Thyroid gland (tissue), 4 donors: Measurements from ENCODE around the gene INAFM2.

Experiments used
- CTCF ChIP-seq, 6 experiments: fragments of 200-600 bp in 3 of 6; fragments of 450-650 bp in 3 of 6; sonication (generic) in 3 of 6; IDR thresholded peaks; one replicate each; pipeline ENCODE4 v1.5.1; 2016 to 2019; ENCODE audit warnings: antibody characterized with exemption in 6 of 6, mild to moderate bottlenecking in 2 of 6, inconsistent platforms in 1 of 6, moderate library complexity in 1 of 6
- POLR2A ChIP-seq, 2 donors: fragments of 450-650 bp; IDR thresholded peaks; one replicate each; pipeline ENCODE4 v1.6.1; 2017; ENCODE audit warnings: antibody characterized with exemption in 2 of 2, mild to moderate bottlenecking in 2 of 2, moderate library complexity in 1 of 2

- TF ChIP-seq CTCF (IDR thresholded peaks at IDR 0.05) (no peak), POLR2A (IDR thresholded peaks at IDR 0.05) (no peak)
Measured at GRCh38 chr15:40296561-40297230, 26.8 kb upstream of the INAFM2 start.
